Kidney epithelial cell (primary cell): ENCODE data around the gene GABBR2. TPM values are rescaled to one million over a fixed set of nuclear protein-coding genes. Genes with fewer than 3 reads are reported as not detected.
A peak's percentile ranks its signal among the peaks of the same experiment; 100 is the strongest.

Source experiments
- DNase-seq: peaks from one replicate; pipeline ENCODE4 v3.0.0-alpha.2; 2010; ENCODE audit warnings: low read depth
- H3K27me3 ChIP-seq: 2 replicates; pipeline ENCODE4 v1.6.0; 2011; ENCODE audit warnings: low read length; ENCODE audit not compliant: control insufficient read depth, insufficient read depth
- H3K36me3 ChIP-seq: 2 replicates; pipeline ENCODE4 v1.5.1; 2011; ENCODE audit warnings: low read length; ENCODE audit not compliant: control insufficient read depth, insufficient read depth
- H3K4me3 ChIP-seq: 2 replicates; pipeline ENCODE4 v1.5.1; 2011; ENCODE audit warnings: low read depth, mild to moderate bottlenecking, control low read depth, low read length
- CTCF ChIP-seq: IDR thresholded peaks from 2 replicates; pipeline ENCODE4 v1.5.1; 2011; ENCODE audit warnings: mild to moderate bottlenecking, moderate library complexity, low read length, control low read depth, inconsistent platforms; ENCODE audit not compliant: insufficient read depth, poor library complexity, severe bottlenecking
- total RNA-seq: library from RNA; depleted of rRNA; stranded (reverse); fragments of >200 nt; gene quantifications from 2 replicates; pipeline ENCODE4 v1.2.3, GENCODE V29; 2015

Gene GABBR2
- total RNA-seq, 1 donor from 2014 or later: 10.8 TPM

GRCh38 chr9:98641695-98642094 lies 67.0 kb downstream of the GABBR2 start:
- no peaks in the 10 kb centered on the region for H3K36me3 ChIP-seq
- H3K4me3 ChIP-seq: no peak overlapping the region
- TF ChIP-seq CTCF: no peak
- no peak for DNase-seq
- no peaks in the 10 kb centered on the region for H3K27me3 ChIP-seq

DNA sequence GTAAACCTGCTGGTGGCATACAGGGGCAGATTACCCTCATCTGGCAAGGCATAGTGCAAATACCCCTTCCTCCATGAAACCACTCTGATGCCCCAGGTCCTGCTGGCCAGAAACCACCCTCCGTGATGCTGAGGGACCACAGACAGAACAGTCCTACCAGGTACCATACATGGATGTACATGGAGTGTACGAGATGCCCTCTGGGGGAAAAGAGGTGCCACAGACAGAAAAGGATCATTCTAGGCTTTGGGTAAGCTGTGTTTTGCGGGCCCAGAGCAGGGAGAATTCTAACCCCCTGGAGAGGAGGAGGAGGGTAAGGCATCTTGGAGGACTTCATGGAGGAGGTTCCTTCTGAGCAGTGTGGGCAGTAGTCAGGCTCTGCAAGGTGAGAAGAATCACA lies 68.3 kb downstream of the GABBR2 start:
- TF ChIP-seq CTCF: no peak
- no peak overlapping the region for H3K4me3 ChIP-seq
- H3K27me3 ChIP-seq: no peaks in the 10 kb centered on the region
- no peak for DNase-seq
- no peaks in the 10 kb centered on the region for H3K36me3 ChIP-seq

DNA sequence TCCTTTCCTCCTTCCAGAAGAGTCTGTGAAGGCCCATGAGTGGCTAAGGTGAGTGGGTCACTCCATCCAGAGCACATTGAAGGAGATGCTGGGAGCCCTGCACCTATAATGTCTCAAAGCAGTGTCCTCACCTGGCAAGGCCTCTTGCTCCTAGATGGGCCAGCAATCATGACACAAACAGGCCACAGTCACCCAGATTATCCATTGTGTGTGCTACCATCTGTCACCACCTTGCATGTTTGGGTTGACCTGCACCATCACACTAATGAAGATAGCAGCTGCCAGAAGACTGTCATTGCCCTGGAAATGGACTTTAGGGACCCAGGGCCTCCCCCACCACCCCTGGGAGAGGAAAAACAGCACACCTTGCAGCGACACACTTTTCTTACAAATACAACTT lies 69.6 kb downstream of the GABBR2 start:
- Histone ChIP-seq H3K27me3 (no peaks in the 10 kb centered on the region), H3K36me3 (no peaks in the 10 kb centered on the region), H3K4me3 (no peak overlapping the region)
- no peak for DNase-seq
- no peak for TF ChIP-seq CTCF

DNA sequence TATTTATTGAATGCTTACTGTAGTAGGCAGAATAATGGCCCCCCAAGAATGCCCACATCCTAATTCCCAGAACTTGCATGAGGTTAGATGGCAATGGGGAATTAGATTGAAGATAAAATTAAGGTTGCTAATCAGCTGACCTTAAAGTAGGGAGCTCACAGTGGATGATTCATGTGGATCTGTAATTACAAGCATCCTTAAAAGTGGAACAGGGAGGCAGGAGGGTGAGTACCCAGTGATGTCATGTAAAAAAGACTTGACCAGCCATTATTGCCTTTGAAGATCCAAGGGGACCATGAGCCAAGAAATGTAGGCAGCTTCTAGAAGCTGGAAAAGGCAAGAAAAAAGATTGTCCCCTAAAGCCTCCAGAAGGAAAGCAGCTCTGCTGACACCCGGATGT lies 71.4 kb downstream of the GABBR2 start:
- Histone ChIP-seq H3K27me3 (no peaks in the 10 kb centered on the region), H3K36me3 (no peaks in the 10 kb centered on the region), H3K4me3 (no peak overlapping the region)
- no peak for TF ChIP-seq CTCF
- no peak for DNase-seq

DNA sequence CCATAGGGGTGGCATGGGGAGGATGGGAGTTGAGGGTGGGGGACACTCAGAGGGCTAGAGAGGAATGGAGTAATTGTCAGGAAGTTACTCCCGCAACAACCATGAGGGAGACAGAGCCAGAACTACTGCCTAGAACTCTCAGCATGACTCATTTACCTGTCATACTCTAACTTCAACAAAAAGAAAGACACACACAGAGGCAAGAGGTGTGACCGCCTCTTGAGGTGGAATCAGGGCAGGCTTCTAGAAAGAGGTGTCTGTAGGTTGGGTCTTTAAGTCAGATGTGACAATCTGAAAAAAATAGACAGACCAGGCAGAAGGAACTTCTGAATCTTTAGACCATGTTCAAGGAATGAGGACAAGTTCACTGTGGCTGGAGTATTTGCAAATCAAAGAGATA lies 73.4 kb downstream of the GABBR2 start:
- no peak for TF ChIP-seq CTCF
- Histone ChIP-seq H3K27me3 (no peaks in the 10 kb centered on the region), H3K4me3 (no peak overlapping the region), H3K36me3 (no peaks in the 10 kb centered on the region)
- peak; percentile 35 for DNase-seq

DNA sequence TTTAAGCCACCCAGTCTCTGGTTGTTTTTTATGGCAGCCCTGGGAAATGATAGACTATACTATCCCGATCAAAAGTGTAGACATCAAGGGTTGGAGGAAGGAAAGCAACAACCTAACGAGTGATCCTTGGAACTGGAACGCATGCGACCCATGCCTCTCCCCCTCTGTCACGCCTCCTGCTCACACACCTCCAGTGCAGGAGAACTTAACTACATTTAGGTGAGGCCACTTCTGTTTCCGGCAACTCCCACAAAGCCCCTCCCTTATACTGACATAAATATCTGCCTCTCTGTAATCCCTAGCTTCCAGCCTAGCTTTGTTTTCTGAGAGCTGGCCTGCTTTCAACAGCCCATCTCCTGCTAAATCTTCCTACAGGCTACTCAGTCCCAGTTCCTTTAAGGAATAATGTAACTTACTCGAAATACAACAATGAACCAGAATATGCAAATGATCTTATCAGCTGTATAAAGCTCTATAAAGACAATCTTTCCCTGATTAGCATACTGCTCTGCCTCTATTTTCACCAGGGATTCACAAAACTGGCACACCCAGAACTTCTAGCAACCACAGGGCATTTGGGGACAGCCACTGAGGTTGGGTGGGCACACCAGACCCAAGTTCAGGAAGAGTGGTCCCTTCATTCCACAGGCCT lies 73.9 kb downstream of the GABBR2 start:
- no peak overlapping the region for H3K4me3 ChIP-seq
- TF ChIP-seq CTCF: no peak
- no peaks in the 10 kb centered on the region for H3K27me3 ChIP-seq
- H3K36me3 ChIP-seq: no peaks in the 10 kb centered on the region
- DNase-seq: no peak
